Measurements from ENCODE around the gene SMARCB1.

The SMARCB1 gene

GRCh38 chr22:23833017-23833751, 46.4 kb downstream of the SMARCB1 start:
- no peak for DNase-seq

GRCh38 chr22:23833911-23834317, 47.1 kb downstream of the SMARCB1 start:
- DNase-seq: no peak

GRCh38 chr22:23834406-23834792, 47.6 kb downstream of the SMARCB1 start:
- DNase-seq: no peak

- no peak for DNase-seq
Measured at GRCh38 chr22:23834793-23835483, 48.2 kb downstream of the SMARCB1 start.

- DNase-seq: no peak
Measured at GRCh38 chr22:23835484-23836144, 48.8 kb downstream of the SMARCB1 start.

- no peak for DNase-seq
Measured at GRCh38 chr22:23836281-23836680, 49.5 kb downstream of the SMARCB1 start.

GRCh38 chr22:23836692-23837495, 50.1 kb downstream of the SMARCB1 start:
- DNase-seq: no peak

- no peak for DNase-seq
Measured at GRCh38 chr22:23837496-23837859, 50.7 kb downstream of the SMARCB1 start.

GRCh38 chr22:23837911-23838680, 51.3 kb downstream of the SMARCB1 start:
- DNase-seq: no peak

GRCh38 chr22:23838681-23839468, 52.1 kb downstream of the SMARCB1 start, which contains the start of gene DERL3:
Gene DERL3, minus strand, starts transcription at chr22:23839006. Its CDS starts 19 bp downstream, at chr22:23838987.
- DNase-seq: peak; percentile 97

- no peak for DNase-seq
Measured at GRCh38 chr22:23840026-23840425, 53.3 kb downstream of the SMARCB1 start.

GRCh38 chr22:23841292-23841691, 54.5 kb downstream of the SMARCB1 start:
- DNase-seq: no peak

GRCh38 chr22:23841736-23842445, 55.1 kb downstream of the SMARCB1 start:
- DNase-seq: no peak

GRCh38 chr22:23842599-23842998, 55.8 kb downstream of the SMARCB1 start:
- no peak for DNase-seq

- DNase-seq: no peak
Measured at GRCh38 chr22:23844739-23845202, 58.0 kb downstream of the SMARCB1 start.

- DNase-seq: no peak
Measured at GRCh38 chr22:23845265-23846080, 58.7 kb downstream of the SMARCB1 start.

GRCh38 chr22:23846081-23846469, 59.3 kb downstream of the SMARCB1 start:
- no peak for DNase-seq

GRCh38 chr22:23847310-23847920, 60.6 kb downstream of the SMARCB1 start:
- no peak for DNase-seq
